Natural killer cell (primary cell): ENCODE results near the gene MRAS. TPM values are rescaled to one million over a fixed set of nuclear protein-coding genes. Genes with fewer than 3 reads are reported as not detected.
A peak's percentile ranks its signal among the peaks of the same experiment; 100 is the strongest.
"Not testable (repeated sequence)": the region's sequence is repeated elsewhere in the genome, so short reads cannot be mapped to it uniquely, and the experiment has no call there.

Experiments
- ATAC-seq, 3 donors: fragments of 150-1000 bp in 2 of 3; fragments of 200-7000 bp in 1 of 3; cut with Tn5 transposase; 1 replicate in 1 of 3; 2 replicates in 2 of 3; pipeline ENCODE4 v1.10.0; 2021; ENCODE audit warnings: mild to moderate bottlenecking in 2 of 3, moderate library complexity in 2 of 3
- DNase-seq, 2 donors: peaks; one replicate each; pipeline versions ENCODE4 v3.0.0 to v3.0.0-alpha.2; 2013 to 2021; ENCODE audit warnings: mixed read lengths in 1 of 2
- H3K27ac ChIP-seq: one replicate; pipeline ENCODE4 v1.5.1; 2013; ENCODE audit warnings: mild to moderate bottlenecking, low read length
- H3K27me3 ChIP-seq: one replicate; pipeline ENCODE4 v1.6.1; 2013; ENCODE audit warnings: low read length; ENCODE audit not compliant: control insufficient read depth, insufficient read depth
- H3K36me3 ChIP-seq: one replicate; pipeline ENCODE4 v1.6.1; 2013; ENCODE audit warnings: low read length; ENCODE audit not compliant: control insufficient read depth, insufficient read depth
- H3K4me1 ChIP-seq: one replicate; pipeline ENCODE4 v1.6.1; 2013; ENCODE audit warnings: low read length; ENCODE audit not compliant: control insufficient read depth, insufficient read depth
- H3K4me3 ChIP-seq: one replicate; pipeline ENCODE4 v1.5.1; 2013; ENCODE audit warnings: low read length
- H3K9me3 ChIP-seq: one replicate; pipeline ENCODE4 v1.6.1; 2013; ENCODE audit warnings: low read length; ENCODE audit not compliant: control insufficient read depth, insufficient read depth
- H3K27ac Mint-ChIP-seq, 2 donors: one replicate each; pipeline ENCODE4 v1.8.0; 2022; ENCODE audit warnings: mild to moderate bottlenecking in 2 of 2, mixed read lengths in 2 of 2, moderate library complexity in 1 of 2
- H3K27me3 Mint-ChIP-seq, 2 donors: one replicate each; pipeline ENCODE4 v1.8.0; 2022; ENCODE audit warnings: low read depth in 2 of 2, mixed read lengths in 2 of 2
- H3K36me3 Mint-ChIP-seq: one replicate; pipeline ENCODE4 v1.8.0; 2022; ENCODE audit warnings: mixed read lengths
- H3K4me1 Mint-ChIP-seq, 2 donors: one replicate each; pipeline ENCODE4 v1.8.0; 2022; ENCODE audit warnings: mixed read lengths in 2 of 2
- H3K4me3 Mint-ChIP-seq: one replicate; pipeline ENCODE4 v1.8.0; 2022; ENCODE audit warnings: mild to moderate bottlenecking, moderate library complexity, mixed read lengths
- H3K9me3 Mint-ChIP-seq, 2 donors: one replicate each; pipeline ENCODE4 v1.8.0; 2022; ENCODE audit warnings: mixed read lengths in 2 of 2
- WGBS: methylation state at CpG from one replicate; pipeline ENCODE4 v1.1.7; 2013; ENCODE audit warnings: missing lambda C conversion rate; ENCODE audit not compliant: insufficient coverage; 5-methylcytosine and 5-hydroxymethylcytosine counted together
- intact Hi-C: fragments of 100-400 bp; cut with micrococcal nuclease; formaldehyde crosslinking; loops from one replicate; pipeline ENCODE4 v1.14.2; 2022
- total RNA-seq, 4 donors: library from RNA; stranded (reverse); fragments of 120-200 nt in 1 of 4; gene quantifications; one replicate each; pipeline versions ENCODE4 v1.2.3 to v1.2.4, GENCODE V29; 2013 to 2022
- TF ChIP-seq, protein P1 (sequence below): fragments of 200-600 bp; IDR thresholded peaks from one replicate; pipeline ENCODE4 v1.8.0; 2022; ENCODE audit warnings: antibody characterized with exemption

MRAS gene
- total RNA-seq, 3 donors from 2014 or later (not counting 1 experiment from before 2014, with no cell fraction given), result 1.2 to 4.9 (median 2.4) TPM

DNA sequence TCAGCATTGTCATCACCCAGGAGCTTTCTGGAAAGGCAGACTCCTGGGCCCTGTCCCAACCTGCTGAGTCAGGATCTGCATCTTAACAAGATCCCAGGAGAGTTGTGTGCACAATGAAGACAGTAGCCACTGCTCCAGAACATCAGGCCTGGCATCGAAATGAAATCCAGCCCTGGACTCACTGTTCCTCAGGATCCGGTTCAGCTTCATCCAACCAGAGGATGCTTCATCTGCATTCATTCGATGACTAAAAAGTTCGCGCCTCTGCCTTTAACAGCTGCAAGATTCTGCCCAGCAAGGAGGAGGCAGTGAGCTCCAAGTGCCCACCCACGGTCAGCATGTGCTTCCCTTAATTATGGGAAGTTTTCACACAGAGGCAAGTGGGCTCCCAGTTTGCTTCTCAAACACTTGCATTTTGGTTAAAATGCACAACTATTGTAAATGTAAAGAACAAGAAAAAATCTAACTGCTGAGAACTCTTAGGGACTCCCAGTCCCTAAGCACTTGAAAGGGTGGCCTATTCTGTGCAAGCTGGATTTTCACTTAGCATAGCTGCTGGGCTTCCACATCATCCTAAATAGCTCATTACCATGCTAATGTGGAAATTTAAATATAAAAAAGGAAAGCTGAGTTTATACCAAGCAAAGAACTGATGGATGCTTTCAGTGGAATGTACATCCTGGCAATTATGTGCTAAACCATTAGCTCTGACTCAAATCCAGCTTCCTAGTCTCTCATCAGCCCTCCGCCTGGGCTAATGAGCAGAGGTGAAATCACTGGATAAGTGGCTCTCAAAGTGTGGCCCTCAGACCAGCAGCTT, 60.6 kb downstream of the MRAS start:
- no peak overlapping the region for H3K4me3 ChIP-seq
- H3K27me3 ChIP-seq, result no peaks in the 10 kb centered on the region
- intact Hi-C loops, result no loop called here
- H3K27ac ChIP-seq, result no peak overlapping the region
- no peaks in the 10 kb centered on the region for H3K9me3 ChIP-seq
- 79% methylated on average over 7 of the region's 7 CpGs for WGBS
- Mint-ChIP-seq H3K27me3 (peaks cover 7 to 8% of the 10 kb centered on the region in 2 donors), H3K27ac (no peak overlapping the region), H3K9me3 (no peaks in the 10 kb centered on the region), H3K4me3 (no peak overlapping the region), H3K36me3 (no peaks in the 10 kb centered on the region), H3K4me1 (peaks cover 10 to 11% of the 10 kb centered on the region in 2 donors)
- H3K4me1 ChIP-seq, result peaks cover 6% of the 10 kb centered on the region
- TF ChIP-seq, protein P1, sequence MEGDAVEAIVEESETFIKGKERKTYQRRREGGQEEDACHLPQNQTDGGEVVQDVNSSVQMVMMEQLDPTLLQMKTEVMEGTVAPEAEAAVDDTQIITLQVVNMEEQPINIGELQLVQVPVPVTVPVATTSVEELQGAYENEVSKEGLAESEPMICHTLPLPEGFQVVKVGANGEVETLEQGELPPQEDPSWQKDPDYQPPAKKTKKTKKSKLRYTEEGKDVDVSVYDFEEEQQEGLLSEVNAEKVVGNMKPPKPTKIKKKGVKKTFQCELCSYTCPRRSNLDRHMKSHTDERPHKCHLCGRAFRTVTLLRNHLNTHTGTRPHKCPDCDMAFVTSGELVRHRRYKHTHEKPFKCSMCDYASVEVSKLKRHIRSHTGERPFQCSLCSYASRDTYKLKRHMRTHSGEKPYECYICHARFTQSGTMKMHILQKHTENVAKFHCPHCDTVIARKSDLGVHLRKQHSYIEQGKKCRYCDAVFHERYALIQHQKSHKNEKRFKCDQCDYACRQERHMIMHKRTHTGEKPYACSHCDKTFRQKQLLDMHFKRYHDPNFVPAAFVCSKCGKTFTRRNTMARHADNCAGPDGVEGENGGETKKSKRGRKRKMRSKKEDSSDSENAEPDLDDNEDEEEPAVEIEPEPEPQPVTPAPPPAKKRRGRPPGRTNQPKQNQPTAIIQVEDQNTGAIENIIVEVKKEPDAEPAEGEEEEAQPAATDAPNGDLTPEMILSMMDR, result no peak
- no peak for DNase-seq
- no peak for ATAC-seq
- H3K36me3 ChIP-seq, result no peaks in the 10 kb centered on the region

DNA sequence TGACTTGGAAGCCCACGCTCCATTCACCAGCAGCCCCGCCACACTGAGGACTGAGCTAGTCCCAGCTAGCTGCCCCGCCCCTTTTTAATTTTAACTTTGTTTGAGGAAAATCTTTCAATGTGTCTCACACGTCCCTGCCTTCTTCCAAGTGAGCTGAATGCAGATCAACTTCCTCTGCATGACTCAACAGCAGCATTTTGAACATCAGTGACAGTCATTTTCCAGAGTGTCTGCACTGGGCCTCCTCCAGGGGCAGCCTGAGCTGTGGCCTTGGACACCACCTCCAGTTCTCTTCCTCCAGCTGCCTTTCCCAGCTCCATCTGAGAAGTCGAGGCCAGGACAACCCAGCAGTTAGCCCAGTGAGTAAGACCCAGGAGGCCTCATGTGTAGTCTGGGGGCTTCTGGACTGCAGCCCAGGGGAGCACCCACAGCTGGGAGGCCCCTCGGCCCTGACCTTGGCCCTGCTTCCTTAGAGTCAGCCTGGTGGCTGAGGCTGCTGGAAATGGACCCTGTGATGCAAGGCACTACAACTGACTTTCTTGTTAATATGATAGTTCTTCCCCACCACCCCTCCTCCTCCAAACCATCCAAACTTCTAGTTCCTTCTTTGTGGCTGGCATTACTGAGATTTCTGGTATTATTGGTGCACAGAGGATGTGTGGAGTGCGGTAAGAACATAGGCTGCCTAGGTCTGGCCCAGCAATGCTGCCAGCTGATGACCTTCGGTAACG, 64.6 kb downstream of the MRAS start:
- ATAC-seq (no peak), DNase-seq (no peak)
- Mint-ChIP-seq H3K27me3 (peaks cover 8 to 10% of the 10 kb centered on the region in 2 donors), H3K4me3 (no peak overlapping the region), H3K36me3 (no peaks in the 10 kb centered on the region), H3K27ac (no peak overlapping the region), H3K4me1 (peaks cover 10 to 11% of the 10 kb centered on the region in 2 donors), H3K9me3 (no peaks in the 10 kb centered on the region)
- Histone ChIP-seq H3K9me3 (no peaks in the 10 kb centered on the region), H3K4me1 (peaks cover 6% of the 10 kb centered on the region), H3K27ac (no peak overlapping the region), H3K36me3 (no peaks in the 10 kb centered on the region), H3K27me3 (no peaks in the 10 kb centered on the region), H3K4me3 (no peak overlapping the region)
- intact Hi-C loops, result no loop called here
- TF ChIP-seq, protein P1, result no peak
- 60% methylated on average over 9 of the region's 9 CpGs for WGBS

GRCh38 chr3:138416236-138416635, 67.9 kb downstream of the MRAS start:
- H3K4me1 ChIP-seq, H3K9me3 ChIP-seq, H3K27ac ChIP-seq, H3K36me3 ChIP-seq, ATAC-seq, H3K27me3 ChIP-seq, DNase-seq, H3K4me3 ChIP-seq, H3K4me1 Mint-ChIP-seq, H3K4me3 Mint-ChIP-seq, H3K36me3 Mint-ChIP-seq, H3K9me3 Mint-ChIP-seq, H3K27ac Mint-ChIP-seq: not testable (repeated sequence)
- H3K27me3 Mint-ChIP-seq, result peaks cover 8 to 14% of the 10 kb centered on the region in 2 donors
- 77% methylated on average over 3 of the region's 4 CpGs for WGBS
- intact Hi-C loops, result loop anchor here (2.0 kb wide), 1 partner anchor 913 kb away; no protein-coding TSS in a partner anchor

- H3K9me3 Mint-ChIP-seq, result no peaks in the 10 kb centered on the region
- TF ChIP-seq, protein P1, result peak; percentile 82
- H3K27ac ChIP-seq, result no peak overlapping the region
- no peak overlapping the region for H3K4me3 Mint-ChIP-seq
- no peak overlapping the region for H3K27ac Mint-ChIP-seq
- H3K27me3 Mint-ChIP-seq, result peaks cover 8 to 14% of the 10 kb centered on the region in 2 donors
- peak; percentile 60 to 88 (median 72) for ATAC-seq
- 15% methylated on average over 7 of the region's 7 CpGs for WGBS
- H3K4me1 Mint-ChIP-seq, result no peaks in the 10 kb centered on the region
- H3K27me3 ChIP-seq, result no peaks in the 10 kb centered on the region
- no peaks in the 10 kb centered on the region for H3K36me3 ChIP-seq
- intact Hi-C loops, result loop anchor here (1.0 to 2.0 kb wide), 2 partner anchors 506 to 911 kb away; no protein-coding TSS in a partner anchor
- no peak overlapping the region for H3K4me3 ChIP-seq
- DNase-seq, result peak; percentile 41 to 78
- no peaks in the 10 kb centered on the region for H3K4me1 ChIP-seq
- H3K36me3 Mint-ChIP-seq, result no peaks in the 10 kb centered on the region
- H3K9me3 ChIP-seq, result no peaks in the 10 kb centered on the region
Observed at GRCh38 chr3:138417559-138417982, 69.2 kb downstream of the MRAS start.
